Stimulated activated CD4-positive, alpha-beta T cell treated with anti-CD3 and anti-CD28 coated beads, Interleukin-4, amount 100 ng/mL, for 48 hours (primary cell): ENCODE measurements around the gene EIPR1.

Experiments used
- DNase-seq, 2 donors: peaks; one replicate each; pipeline ENCODE4 v3.0.0-alpha.2; 2020; ENCODE audit warnings: low read depth in 2 of 2

EIPR1 gene

DNA sequence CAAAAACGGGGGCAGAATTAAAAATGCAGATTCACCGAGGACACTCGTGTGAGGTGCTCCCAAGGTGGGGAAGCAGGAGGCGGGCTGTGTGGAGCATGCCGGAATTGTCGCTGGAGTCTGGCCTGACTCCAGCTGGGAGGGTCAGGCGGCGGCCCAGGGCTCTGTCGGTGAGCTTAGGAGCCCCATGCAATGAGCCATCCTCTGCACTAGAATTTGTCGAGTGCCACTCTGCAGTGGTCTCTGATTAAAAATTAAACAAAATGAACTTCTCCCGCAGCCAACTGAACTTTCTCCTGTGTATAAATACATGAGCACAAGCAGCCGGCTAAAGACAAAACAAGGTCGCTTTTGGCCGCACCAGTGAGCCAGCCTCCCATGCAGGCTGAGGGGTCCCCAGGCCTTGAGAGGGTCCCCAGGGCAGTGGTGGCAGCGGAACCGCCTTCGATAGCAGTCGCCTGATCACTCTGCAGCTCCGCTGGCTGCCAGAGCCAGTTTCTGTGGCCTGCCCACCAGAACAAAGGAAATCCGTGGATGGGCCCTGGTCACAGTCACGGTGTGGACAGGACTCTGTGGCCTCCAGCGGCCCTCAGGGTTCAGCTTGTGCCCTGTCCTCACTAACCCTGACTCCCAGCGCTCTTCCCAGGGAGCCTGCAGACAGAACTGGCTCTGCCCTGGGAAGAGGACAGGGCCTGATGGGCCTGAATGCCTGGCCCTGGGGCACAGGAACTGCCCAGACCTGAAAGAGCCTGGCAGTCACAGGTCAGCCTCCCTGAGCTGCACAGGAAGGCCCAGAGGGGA lies 201.3 kb downstream of the EIPR1 start:
- DNase-seq, result no peak

DNA sequence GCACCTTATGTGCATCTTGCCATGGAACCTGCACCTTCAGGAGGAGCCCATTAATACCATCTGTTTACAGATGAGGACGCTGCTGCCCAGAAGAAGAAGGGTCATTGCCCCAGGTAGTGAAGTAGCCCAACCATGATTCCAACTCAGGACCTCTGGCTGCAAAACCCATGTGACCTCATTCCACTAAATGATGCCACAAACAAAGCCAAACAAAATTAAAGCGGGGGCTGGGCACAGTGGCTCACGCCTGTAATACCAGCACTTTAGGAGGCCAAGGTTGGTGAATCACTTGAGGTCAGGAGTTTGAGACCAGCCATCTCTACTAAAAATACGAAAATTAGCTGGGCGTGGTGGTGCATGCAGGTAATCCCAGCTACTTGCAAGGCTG lies 202.1 kb downstream of the EIPR1 start:
- no peak for DNase-seq

DNA sequence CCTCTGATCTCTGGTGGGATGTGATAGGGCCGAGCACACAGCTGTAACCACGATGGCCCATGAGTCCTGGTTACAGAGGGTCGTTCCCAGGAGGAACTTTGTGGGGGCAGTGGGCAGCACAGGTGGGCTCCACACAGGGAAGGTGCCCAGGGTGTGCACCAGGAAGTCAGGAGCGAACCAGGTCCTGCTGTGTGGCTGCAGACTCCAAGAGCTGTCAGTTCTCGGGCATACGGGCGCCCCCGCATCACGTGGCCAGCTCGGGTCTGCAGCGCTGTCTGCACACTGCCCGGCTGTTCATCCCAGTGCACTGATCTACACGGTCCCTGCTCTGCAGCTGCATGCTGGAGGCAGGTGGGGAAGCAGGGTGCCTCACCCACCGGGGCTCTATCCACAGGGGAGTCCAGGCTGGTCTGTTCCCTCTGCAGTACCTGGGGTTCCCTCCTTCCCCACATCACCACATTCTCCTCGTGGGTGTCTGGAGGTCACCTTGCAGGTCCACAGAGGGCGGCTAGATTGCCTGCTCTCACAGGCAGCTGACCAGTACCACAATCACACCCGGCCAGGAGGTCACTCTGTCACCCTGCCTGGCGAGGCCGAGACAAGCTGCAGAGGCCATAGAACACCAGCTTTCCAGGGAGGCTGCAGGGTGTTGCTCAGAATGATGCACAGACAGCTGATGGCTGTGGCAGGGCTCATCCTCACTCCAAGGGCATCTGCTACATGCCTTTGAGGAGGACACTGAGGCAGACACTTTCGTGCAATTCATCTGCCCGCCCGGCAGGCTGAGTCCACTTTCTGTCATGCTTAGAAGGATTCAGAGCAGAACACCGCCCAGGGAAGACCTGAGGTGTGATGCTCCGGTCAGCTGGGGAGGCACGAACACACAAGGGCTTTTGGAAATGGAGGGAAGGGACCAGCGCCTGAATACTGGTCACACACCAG lies 202.7 kb downstream of the EIPR1 start:
- DNase-seq, result no peak

DNA sequence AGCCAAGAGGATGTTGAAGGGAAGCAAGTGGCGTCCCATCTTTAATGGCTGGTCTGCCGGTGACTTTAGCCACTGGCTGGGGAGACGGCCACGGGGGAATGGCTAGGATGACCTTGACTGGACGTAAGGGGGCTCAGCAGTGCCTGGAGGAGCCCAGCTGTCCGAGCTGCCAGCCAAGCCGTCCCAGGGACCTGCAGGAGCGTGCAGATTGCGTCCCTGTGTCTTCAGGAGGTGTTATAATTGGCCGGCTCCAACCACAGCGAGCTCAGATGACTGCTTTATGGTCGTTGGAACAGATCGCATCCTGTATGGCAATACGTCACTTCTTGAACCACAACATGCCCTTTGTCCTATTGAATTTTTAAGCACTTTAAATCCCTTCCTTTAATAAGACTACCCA lies 204.6 kb downstream of the EIPR1 start:
- no peak for DNase-seq

DNA sequence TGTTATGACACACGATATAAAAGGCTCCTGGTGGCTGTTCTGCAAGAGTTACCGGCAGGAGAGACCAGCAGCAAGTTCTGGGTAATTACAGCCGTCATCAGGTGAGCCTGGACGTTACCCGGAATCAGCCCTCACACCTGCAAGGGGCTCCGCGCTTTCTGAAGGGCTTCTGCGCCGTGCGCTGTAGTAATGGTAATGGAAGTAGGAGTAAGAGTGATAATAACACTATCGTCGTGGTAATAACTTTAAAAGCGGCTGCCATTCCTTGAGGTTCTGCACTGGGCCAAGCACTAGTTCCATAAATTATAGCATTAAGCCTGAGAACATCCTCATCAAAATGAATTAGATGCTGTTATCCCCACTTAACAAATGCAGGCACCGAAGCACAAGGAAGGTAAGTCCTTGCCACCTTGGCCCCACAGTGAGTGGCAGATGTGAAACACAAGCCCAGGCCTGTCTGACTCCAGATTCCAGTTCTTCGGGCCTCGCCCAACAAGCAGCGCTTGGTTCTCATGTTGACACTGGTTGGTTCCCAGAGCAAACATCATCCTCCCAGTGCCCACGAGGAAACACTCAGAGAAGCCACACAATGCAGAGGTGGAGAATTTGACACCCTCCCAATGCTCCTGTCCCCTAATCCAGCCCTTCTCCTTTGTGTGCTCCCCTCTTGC lies 205.2 kb downstream of the EIPR1 start:
- DNase-seq, result no peak

DNA sequence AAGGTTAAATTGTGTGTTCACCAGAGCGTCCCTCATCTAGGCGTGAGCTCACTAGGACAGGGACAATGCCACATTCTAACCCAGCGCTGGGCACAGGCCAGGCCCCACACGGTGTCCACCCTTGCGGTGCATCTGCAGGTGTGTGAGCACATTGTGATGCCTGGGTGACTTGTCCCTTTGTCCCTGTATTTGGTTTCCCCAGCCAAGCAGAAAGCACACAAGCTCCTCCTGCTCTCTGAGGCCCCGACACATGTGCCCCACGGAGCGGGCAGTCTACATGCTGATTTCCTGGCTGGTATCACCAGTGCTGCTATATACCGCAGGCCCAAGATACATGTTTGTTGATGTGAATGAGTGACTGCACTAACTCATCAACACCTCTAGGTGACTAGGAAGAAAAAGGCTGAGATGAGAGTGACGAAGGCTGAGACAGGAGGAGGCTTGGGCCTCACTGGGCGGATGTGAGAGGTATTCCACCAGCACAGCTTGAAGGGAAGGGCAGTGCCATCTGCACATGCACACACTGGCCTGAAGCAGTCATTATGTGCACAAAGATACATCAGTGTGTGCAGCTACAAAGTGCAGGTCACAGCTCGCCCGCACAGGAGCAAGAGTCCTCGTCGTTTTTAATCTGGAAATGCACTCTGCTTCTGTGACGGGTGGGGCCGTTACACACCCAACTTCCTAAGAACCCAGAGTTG lies 205.9 kb downstream of the EIPR1 start:
- DNase-seq, result no peak

DNA sequence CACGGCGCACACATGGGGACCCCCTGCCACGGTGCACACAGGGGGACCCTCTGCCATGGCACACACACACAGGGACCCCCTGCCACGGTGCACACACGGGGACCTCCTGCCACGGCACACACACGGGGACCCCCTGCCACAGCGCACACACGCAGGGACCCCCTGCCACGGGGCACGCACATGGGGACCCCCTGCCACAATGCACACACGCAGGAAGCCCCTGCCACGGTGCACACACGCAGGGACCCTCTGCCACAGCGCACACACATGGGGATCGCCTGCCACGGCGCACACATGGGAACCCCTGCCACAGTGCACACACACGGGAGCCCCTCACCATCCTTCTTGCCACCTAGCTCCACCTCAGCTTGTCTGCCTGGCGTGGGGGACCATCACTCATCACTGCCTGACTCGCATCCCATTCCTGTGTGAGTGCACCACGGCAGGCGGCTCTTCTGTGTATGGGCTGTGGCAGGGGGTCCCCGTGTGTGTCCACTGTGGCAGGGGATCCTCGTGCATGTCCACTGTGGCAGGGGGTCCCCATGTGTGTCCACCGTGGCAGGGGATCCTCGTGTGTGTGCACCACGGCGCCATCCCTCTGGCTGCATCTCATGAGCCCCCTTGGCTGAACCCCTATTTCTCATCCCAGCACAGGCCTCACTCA lies 206.7 kb downstream of the EIPR1 start:
- DNase-seq, result no peak

DNA sequence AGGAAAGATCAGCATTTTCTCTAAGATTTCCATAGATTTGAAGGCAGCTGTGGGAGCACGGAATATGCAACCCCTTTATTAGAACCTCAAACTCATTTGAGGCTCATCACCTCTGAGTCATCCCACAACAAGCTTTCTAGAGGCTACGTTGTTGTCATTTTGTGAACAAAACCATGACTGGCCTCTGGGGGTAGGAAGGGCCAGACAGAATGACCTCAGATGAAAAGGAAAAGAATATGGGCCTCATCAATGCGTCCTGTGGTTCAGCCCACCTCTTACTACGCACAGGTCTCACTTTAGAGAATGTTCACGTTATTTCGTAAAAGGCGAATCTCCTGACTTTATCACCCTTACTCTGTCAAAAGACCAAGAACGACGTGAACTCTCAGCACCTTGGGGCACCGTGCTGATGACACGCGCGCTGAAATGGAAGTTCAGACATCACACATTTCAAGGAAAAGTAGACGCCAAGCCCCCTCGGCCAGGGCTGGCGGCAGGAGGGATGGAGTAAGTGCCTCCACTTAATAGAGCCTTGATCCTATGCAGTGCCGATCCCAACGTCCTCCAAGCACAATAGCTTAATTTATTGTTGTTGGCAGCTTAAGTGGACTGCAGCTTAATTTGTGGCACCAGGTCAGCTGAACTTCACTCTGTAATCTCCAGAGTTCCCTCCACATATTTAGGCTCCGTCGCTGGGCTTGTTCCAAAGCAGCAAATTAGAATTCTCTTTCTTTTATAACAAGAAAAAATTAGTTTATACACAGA lies 208.3 kb downstream of the EIPR1 start:
- DNase-seq, result no peak

DNA sequence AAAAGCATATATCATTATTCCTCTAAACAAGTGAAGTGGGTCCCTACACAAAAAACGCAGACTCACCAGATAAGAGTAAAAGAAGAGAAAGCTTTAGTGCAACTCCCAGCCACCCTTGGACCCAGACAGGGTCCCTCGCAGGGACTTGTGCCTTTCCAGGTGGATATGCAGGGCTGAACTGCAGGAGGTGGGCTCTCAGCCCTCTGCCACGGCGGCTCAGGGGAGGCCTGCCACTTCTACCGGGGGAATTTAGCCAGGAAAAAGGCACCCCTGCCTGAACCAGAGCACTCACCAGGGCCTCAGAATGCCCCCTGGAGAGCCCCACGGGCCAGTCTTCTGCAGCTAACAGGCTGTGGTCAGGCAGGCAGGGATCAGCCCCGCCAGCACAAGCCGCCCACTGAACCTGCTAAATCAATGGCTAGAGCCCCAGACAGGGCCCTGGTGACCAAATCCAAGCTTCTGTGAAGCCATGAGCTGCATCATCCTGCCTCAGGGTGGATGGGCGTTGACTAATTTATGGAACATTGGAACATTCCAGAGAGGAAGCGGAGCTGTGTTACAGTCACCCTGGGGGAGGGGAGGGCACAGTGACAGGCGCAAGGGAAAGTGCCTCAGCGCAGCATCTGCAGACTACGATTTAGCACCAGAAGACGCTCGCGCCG lies 209.3 kb downstream of the EIPR1 start:
- DNase-seq, result no peak

DNA sequence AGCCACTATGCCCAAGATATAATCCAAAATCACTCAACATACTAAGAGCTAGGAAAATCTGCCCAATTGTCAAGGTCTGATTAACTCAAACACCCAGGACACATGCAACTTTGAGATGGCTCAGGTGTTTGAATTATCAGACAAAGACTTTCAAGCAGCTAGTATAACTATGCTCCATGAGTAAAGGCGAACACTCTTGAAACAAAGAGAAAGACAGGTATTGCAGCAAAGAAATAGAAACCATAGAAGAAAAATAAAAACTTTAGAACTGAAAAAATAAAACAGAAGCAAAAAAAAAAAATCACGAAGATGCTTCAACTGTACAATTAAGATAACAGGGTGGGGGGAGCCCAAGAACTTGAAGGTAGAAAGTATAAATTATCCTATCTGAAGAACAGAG lies 214.2 kb downstream of the EIPR1 start:
- no peak for DNase-seq

DNA sequence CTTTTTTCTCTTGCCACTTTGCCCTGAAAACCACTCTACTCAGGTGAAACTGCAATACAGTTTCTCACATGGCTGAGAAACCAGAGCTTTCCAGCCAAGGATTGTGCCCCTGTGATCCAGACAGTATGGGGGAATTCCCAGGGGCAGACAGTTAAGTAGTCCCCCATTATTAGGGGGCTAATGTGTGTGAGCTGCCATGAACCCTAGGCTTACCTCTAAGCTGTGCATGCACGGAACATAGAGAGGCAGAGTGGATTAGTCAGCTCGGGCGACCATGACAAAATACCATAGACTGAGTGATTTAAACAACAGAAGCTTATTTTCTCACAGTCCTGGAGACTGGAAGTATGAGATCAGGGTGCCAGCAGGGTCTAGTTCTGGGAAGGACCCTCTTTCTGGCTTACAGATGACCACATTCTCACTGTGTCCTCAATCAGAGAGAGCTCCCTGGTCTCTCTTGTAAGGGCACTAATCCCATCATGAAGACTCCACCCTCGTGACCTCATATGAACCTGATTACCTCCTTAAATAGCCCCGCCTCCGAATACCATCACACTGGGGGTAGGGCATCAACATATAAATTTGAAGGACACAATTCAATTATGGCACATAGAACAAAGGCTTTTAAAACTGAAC lies 215.1 kb downstream of the EIPR1 start:
- DNase-seq, result no peak

DNA sequence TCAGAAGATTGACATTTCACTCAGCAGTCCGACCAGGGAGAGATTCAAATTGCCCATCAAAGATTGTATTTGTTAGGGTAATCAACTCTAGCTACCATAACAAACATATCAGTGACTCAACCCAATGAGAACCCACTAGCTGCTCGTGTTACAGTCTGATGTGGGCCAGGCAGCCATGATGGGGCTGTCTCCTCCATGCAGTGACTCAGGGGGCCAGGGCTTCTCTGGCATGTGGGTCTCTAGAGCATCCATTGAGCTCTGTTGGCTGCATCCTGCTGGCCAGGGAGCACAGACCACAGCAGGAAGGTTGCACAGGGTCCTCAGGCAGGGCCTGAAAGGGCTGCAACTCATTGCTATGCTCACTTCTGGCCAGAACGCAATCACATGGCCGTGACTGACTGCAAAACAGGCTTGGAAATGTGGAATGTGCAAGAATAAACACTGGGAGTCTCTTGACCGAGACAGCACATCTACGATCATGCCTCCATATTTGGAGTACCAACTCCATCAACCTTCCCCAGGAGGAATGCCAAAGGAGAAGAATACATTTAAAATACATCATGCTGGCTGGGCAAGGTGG lies 216.8 kb downstream of the EIPR1 start:
- DNase-seq, result no peak

DNA sequence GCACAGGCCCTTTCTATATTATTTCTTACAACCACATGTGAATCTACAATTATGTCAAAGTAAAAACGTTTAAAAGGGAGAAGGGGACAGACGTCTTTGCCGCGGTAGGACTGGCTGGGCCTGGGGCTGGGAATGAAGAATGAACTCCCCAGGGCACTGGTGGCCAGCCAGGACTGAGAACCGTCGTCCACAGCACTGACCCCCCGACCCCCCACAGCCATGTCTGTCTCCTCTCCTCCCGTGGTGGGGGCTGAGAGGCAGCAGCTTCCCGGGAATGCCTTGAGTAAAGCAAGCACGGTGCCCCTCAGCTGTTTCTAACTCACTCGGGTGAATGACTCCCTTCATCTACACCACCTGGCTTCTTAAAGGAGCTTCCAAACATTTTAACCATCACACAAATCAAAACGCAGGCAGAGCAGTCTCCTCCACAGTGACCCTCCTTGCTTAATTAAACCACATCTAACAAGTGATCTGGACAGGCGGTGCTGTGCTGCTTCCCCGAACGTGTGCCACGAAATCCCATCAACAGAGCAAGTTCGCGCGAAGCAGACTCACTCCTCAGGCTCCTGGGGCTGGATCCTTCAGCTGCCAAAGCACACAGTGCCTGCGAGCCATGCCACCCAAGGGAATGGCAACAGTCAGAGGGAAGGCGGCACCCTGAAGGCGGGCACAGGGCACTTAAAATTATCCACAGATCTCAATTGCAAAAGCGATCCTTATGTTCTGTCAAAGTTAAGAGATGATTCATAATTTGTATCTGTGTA lies 217.7 kb downstream of the EIPR1 start:
- no peak for DNase-seq

DNA sequence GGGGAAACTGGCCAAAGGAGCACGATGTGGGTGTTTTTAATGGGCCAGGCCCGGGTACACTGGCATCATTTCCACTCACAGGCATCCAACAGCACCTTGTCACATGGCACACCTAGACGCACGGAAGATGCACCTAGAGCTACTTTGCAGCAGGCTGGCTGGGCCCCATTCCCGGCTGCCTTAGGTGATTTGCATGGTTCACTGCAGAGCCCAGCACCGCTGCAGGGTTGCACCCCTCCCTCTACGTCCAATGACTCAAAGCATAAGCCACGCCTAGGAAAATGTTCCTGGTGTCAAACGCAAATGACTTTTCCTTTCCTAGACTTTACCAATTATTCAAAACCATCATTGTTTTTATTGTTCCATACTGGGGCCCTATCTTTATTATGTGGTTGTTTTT lies 222.9 kb downstream of the EIPR1 start:
- no peak for DNase-seq

DNA sequence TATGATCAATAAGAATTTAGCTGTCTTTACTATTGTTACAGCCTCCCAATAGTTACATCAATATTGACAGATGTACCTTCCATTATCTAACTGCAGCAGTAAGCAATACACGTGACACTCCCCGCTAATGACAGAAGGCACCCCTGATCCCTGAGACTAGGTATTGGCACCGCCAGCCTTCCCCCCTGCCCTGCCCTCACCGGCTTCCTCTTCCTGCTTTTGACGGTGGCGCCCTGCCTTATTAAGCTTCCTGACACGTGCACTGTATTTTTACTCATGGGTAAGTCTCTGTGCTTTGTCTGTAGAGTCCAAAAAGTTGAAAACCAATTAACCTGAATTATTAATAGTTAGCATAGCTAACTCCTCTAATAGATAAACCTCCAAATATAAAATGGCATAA lies 223.5 kb downstream of the EIPR1 start:
- no peak for DNase-seq

DNA sequence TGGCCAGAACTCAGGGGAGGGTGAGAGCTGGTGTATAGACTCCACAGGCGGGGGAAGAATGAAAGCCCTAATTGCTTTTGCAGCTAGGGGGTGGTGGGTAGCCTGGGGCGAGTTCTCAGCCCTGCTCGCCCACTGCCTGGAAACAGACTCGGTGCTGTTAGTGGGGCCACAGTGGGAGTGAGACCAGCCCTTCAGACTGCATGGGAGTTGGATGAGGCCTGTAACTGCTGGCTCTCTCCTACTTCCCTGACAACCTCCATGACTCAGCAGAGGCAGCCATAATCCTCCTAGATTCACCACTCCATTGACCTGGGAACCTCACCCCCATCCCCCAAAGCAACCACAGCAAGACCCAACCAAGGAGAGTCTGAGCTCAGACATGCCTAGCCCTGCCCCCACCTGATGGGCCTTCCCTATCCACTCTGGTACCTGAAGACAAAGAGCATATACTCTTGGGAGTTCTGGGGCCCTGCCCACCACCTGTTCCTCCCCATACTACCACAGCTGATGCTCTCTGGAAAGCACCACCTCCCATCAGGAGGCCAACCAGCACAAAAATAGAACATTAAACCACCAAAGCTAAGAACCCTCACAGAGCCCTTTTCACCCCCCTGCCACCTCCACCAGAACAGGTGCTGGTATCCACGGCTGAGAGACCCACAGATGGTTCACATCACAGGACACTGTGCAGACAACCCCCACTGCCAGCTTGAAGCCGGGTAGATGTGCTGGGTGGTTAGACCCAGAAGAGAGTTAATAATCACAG lies 226.3 kb downstream of the EIPR1 start:
- no peak for DNase-seq

DNA sequence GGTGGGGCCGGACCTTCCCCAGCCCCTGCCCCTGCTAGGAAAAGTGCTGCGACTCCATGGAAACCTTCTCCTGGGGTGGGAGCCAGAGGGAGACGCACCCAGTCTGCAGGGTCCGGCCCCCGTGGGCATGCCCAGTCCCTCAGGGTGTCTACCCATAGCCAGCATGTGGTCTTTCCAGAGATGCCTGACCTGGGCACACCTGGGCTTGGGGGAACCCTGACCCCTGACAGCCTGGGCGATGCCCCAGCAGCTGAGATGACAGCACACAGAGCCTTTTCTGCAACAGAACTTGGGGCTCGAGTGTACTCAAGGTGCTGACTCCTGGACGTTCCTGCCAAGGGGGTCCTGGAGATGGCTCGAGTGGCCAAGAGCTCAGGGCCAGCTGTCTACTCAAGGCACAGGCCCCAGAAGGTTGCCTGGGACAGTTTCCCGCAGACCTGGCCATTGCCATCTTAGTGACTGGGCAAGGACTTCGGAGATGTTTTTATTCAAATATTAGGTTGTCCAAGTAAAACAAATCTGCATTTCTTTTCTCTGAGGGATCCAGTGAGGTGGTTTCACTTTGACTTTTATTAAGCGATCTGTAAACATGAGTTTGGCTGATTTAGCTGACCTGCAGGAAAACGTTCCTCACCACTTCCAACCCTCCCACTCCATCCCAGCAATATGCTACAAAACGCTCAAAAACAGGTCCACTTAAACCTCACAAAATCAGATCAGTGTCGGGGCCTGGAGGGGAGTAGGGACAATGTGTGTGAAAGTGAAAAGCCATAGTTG lies 228.0 kb downstream of the EIPR1 start:
- no peak for DNase-seq
